HEK293 (cell line): ENCODE data around the gene MNT.

Experiments
- CTCF ChIA-PET: fragments of 350-600 bp; formaldehyde crosslinking; extraction: SDS; loops from one replicate; lab custom pipeline; 2021; ENCODE audit warnings: antibody characterized with exemption; lab: Yijun Ruan, JAX
- POLR2A ChIA-PET: fragments of 300-600 bp; formaldehyde crosslinking; extraction: SDS; loops from one replicate; lab custom pipeline; 2020; ENCODE audit warnings: antibody characterized with exemption, inconsistent platforms; lab: Yijun Ruan, JAX
- H3K27ac ChIP-seq: fragments of 200-500 bp; sonication (Bioruptor generic); 2 replicates; pipeline ENCODE4 v1.5.1; 2014; ENCODE audit warnings: low read depth, low read length, control low read depth, inconsistent platforms; ENCODE audit errors: extremely low read depth
- H3K36me3 ChIP-seq, 2 experiments: fragments of 200-500 bp in 1 of 2; sonication (Bioruptor generic) in 1 of 2; 1 replicate in 1 of 2; 2 replicates in 1 of 2; pipeline ENCODE4 v1.5.1; 2014 to 2017; ENCODE audit warnings: inconsistent platforms in 2 of 2, low read length in 2 of 2; ENCODE audit not compliant: control insufficient read depth in 2 of 2, insufficient read depth in 1 of 2
- H3K4me1 ChIP-seq: fragments of 200-500 bp; sonication (Bioruptor generic); 2 replicates; pipeline ENCODE4 v1.5.1; 2014; ENCODE audit warnings: mild to moderate bottlenecking, low read length, inconsistent platforms; ENCODE audit not compliant: control insufficient read depth, insufficient read depth
- H3K4me3 ChIP-seq: 2 replicates; pipeline ENCODE4 v1.5.1; 2011; ENCODE audit warnings: low read depth, mild to moderate bottlenecking, control low read depth, low read length, moderate library complexity
- H3K9me3 ChIP-seq: fragments of 200-500 bp; sonication (Bioruptor generic); 2 replicates; pipeline ENCODE4 v1.5.1; 2014; ENCODE audit warnings: low read depth, low read length, inconsistent platforms; ENCODE audit not compliant: control insufficient read depth, insufficient read depth
- HOXA7 ChIP-seq: sonication (generic); formaldehyde crosslinking; IDR thresholded peaks from 2 replicates; pipeline ENCODE4 v1.8.1; 2022; ENCODE audit warnings: missing genetic modification reagents, borderline replicate concordance
- IKZF3 ChIP-seq: fragments of 450-650 bp; IDR thresholded peaks from 2 replicates; pipeline ENCODE4 v1.5.0; 2018; ENCODE audit warnings: missing biosample characterization, mild to moderate bottlenecking, missing genetic modification characterization, moderate library complexity
- KLF1 ChIP-seq: fragments of 450-650 bp; formaldehyde crosslinking; IDR thresholded peaks from 2 replicates; pipeline ENCODE4 v1.5.1; 2016; ENCODE audit warnings: missing biosample characterization, missing genetic modification characterization
- SCRT2 ChIP-seq: fragments of 450-650 bp; formaldehyde crosslinking; IDR thresholded peaks from 2 replicates; pipeline ENCODE4 v1.5.1; 2016; ENCODE audit warnings: missing biosample characterization, missing genetic modification characterization
- ZBTB17 ChIP-seq: fragments of 450-650 bp; formaldehyde crosslinking; IDR thresholded peaks from 2 replicates; pipeline ENCODE4 v1.5.1; 2016; ENCODE audit warnings: missing biosample characterization, missing genetic modification characterization
- ZBTB21 ChIP-seq: fragments of 450-650 bp; formaldehyde crosslinking; IDR thresholded peaks from 2 replicates; pipeline ENCODE4 v1.5.1; 2017; ENCODE audit warnings: missing biosample characterization, missing genetic modification characterization
- ZBTB7A ChIP-seq: fragments of 450-650 bp; formaldehyde crosslinking; IDR thresholded peaks from 2 replicates; pipeline ENCODE4 v1.5.1; 2016; ENCODE audit warnings: low read depth, missing biosample characterization, missing genetic modification characterization
- ZIC2 ChIP-seq: fragments of 450-650 bp; formaldehyde crosslinking; IDR thresholded peaks from 2 replicates; pipeline ENCODE4 v1.5.1; 2016; ENCODE audit warnings: missing biosample characterization, missing genetic modification characterization
- ZNF121 ChIP-seq: fragments of 450-650 bp; formaldehyde crosslinking; IDR thresholded peaks from 2 replicates; pipeline ENCODE4 v1.5.1; 2016; ENCODE audit warnings: missing biosample characterization, missing genetic modification characterization
- ZNF416 ChIP-seq: fragments of 450-650 bp; formaldehyde crosslinking; IDR thresholded peaks from 2 replicates; pipeline ENCODE4 v1.5.1; 2016; ENCODE audit warnings: missing biosample characterization, missing genetic modification characterization
- ZNF426 ChIP-seq: fragments of 450-650 bp; formaldehyde crosslinking; IDR thresholded peaks from 2 replicates; pipeline ENCODE4 v1.5.1; 2017; ENCODE audit warnings: missing biosample characterization, missing genetic modification characterization, mild to moderate bottlenecking, inconsistent platforms, moderate library complexity
- ZNF521 ChIP-seq: fragments of 450-650 bp; formaldehyde crosslinking; IDR thresholded peaks from 2 replicates; pipeline ENCODE4 v1.5.1; 2017; ENCODE audit warnings: missing biosample characterization, mild to moderate bottlenecking, missing genetic modification characterization
- ZNF596 ChIP-seq: fragments of 450-650 bp; IDR thresholded peaks from 2 replicates; pipeline ENCODE4 v1.5.0; 2018; ENCODE audit warnings: missing biosample characterization, mild to moderate bottlenecking, missing genetic modification characterization, moderate library complexity
- ZNF600 ChIP-seq: fragments of 450-650 bp; formaldehyde crosslinking; IDR thresholded peaks from 2 replicates; pipeline ENCODE4 v1.5.1; 2016; ENCODE audit warnings: missing biosample characterization, missing genetic modification characterization
- ZNF623 ChIP-seq: fragments of 450-650 bp; formaldehyde crosslinking; IDR thresholded peaks from 2 replicates; pipeline ENCODE4 v1.5.1; 2016; ENCODE audit warnings: missing biosample characterization, missing genetic modification characterization
- ZNF626 ChIP-seq: fragments of 450-650 bp; sonication (Bioruptor Pico); formaldehyde crosslinking; IDR thresholded peaks from 2 replicates; pipeline ENCODE4 v1.5.1; 2018; ENCODE audit warnings: missing biosample characterization, missing genetic modification characterization, inconsistent platforms
- ZSCAN30 ChIP-seq: fragments of 450-650 bp; IDR thresholded peaks from 2 replicates; pipeline ENCODE4 v1.5.1; 2018; ENCODE audit warnings: missing biosample characterization, mild to moderate bottlenecking, missing genetic modification characterization, moderate library complexity
- TF ChIP-seq, protein P1 (sequence below): fragments of 450-650 bp; formaldehyde crosslinking; IDR thresholded peaks from 2 replicates; pipeline ENCODE4 v1.5.1; 2017; ENCODE audit warnings: missing biosample characterization, missing genetic modification characterization
- TF ChIP-seq, protein P2 (sequence below): fragments of 450-650 bp; formaldehyde crosslinking; IDR thresholded peaks from 2 replicates; pipeline ENCODE4 v1.5.1; 2016; ENCODE audit warnings: missing biosample characterization, missing genetic modification characterization
- TF ChIP-seq, protein P3 (sequence below): fragments of 450-650 bp; formaldehyde crosslinking; IDR thresholded peaks from 2 replicates; pipeline ENCODE4 v1.5.1; 2016; ENCODE audit warnings: missing biosample characterization, missing genetic modification characterization
- TF ChIP-seq, protein P4 (sequence below): fragments of 450-650 bp; formaldehyde crosslinking; IDR thresholded peaks from 2 replicates; pipeline ENCODE4 v1.5.1; 2016; ENCODE audit warnings: missing biosample characterization, missing genetic modification characterization, low read depth
- TF ChIP-seq, protein P5 (sequence below): fragments of 450-650 bp; formaldehyde crosslinking; IDR thresholded peaks from 2 replicates; pipeline ENCODE4 v1.5.1; 2016; ENCODE audit warnings: missing biosample characterization, missing genetic modification characterization

The MNT gene

DNA sequence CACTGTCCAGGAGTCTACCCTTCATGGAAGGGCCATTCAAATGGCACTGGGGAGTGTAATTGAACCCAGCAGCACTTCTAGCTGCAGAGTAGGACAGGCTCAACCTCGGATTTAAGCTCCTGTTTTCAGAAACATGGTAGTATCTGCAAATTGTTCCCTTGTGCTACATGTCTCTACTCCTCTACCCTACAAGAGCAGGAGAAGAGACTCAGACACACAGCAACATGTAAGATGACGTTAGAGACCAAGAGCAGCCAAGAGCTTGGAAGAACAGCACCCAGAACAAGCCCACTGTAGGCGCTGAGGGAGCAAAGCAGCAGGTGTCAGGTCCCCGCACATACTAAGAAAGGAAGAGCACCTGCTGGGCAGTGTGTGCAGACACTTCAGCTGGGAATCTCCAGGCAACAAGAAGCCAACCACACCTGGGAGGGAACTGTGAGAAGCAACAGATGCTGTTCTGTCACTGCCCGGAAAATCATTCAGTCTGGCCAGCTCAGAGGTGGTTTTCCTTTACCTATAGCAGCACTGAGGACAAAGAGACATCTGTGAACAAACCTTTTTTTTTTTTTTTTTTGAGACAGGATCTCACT lies 35.6 kb upstream of the MNT start:
- H3K9me3 ChIP-seq = no peaks in the 10 kb centered on the region
- TF ChIP-seq ZBTB7A = no peak
- no peak for TF ChIP-seq ZNF416 (tag by site-specific recombination)
- TF ChIP-seq ZNF623 (tag by site-specific recombination) = no peak
- TF ChIP-seq ZNF626 (tag by site-specific recombination) = no peak
- no peak for TF ChIP-seq ZNF521 (tag by site-specific recombination)
- TF ChIP-seq, protein P1, sequence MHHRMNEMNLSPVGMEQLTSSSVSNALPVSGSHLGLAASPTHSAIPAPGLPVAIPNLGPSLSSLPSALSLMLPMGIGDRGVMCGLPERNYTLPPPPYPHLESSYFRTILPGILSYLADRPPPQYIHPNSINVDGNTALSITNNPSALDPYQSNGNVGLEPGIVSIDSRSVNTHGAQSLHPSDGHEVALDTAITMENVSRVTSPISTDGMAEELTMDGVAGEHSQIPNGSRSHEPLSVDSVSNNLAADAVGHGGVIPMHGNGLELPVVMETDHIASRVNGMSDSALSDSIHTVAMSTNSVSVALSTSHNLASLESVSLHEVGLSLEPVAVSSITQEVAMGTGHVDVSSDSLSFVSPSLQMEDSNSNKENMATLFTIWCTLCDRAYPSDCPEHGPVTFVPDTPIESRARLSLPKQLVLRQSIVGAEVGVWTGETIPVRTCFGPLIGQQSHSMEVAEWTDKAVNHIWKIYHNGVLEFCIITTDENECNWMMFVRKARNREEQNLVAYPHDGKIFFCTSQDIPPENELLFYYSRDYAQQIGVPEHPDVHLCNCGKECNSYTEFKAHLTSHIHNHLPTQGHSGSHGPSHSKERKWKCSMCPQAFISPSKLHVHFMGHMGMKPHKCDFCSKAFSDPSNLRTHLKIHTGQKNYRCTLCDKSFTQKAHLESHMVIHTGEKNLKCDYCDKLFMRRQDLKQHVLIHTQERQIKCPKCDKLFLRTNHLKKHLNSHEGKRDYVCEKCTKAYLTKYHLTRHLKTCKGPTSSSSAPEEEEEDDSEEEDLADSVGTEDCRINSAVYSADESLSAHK (tag by site-specific recombination) = no peak
- TF ChIP-seq SCRT2 (tag by site-specific recombination) = peak; percentile 52
- TF ChIP-seq ZBTB21 (tag by site-specific recombination) = no peak
- TF ChIP-seq, protein P2, sequence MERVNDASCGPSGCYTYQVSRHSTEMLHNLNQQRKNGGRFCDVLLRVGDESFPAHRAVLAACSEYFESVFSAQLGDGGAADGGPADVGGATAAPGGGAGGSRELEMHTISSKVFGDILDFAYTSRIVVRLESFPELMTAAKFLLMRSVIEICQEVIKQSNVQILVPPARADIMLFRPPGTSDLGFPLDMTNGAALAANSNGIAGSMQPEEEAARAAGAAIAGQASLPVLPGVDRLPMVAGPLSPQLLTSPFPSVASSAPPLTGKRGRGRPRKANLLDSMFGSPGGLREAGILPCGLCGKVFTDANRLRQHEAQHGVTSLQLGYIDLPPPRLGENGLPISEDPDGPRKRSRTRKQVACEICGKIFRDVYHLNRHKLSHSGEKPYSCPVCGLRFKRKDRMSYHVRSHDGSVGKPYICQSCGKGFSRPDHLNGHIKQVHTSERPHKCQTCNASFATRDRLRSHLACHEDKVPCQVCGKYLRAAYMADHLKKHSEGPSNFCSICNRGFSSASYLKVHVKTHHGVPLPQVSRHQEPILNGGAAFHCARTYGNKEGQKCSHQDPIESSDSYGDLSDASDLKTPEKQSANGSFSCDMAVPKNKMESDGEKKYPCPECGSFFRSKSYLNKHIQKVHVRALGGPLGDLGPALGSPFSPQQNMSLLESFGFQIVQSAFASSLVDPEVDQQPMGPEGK (tag by site-specific recombination) = no peak
- TF ChIP-seq, protein P3, sequence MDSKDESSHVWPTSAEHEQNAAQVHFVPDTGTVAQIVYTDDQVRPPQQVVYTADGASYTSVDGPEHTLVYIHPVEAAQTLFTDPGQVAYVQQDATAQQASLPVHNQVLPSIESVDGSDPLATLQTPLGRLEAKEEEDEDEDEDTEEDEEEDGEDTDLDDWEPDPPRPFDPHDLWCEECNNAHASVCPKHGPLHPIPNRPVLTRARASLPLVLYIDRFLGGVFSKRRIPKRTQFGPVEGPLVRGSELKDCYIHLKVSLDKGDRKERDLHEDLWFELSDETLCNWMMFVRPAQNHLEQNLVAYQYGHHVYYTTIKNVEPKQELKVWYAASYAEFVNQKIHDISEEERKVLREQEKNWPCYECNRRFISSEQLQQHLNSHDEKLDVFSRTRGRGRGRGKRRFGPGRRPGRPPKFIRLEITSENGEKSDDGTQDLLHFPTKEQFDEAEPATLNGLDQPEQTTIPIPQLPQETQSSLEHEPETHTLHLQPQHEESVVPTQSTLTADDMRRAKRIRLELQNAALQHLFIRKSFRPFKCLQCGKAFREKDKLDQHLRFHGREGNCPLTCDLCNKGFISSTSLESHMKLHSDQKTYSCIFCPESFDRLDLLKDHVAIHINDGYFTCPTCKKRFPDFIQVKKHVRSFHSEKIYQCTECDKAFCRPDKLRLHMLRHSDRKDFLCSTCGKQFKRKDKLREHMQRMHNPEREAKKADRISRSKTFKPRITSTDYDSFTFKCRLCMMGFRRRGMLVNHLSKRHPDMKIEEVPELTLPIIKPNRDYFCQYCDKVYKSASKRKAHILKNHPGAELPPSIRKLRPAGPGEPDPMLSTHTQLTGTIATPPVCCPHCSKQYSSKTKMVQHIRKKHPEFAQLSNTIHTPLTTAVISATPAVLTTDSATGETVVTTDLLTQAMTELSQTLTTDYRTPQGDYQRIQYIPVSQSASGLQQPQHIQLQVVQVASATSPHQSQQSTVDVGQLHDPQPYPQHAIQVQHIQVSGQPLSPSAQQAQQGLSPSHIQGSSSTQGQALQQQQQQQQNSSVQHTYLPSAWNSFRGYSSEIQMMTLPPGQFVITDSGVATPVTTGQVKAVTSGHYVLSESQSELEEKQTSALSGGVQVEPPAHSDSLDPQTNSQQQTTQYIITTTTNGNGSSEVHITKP (tag by site-specific recombination) = no peak
- TF ChIP-seq ZIC2 (tag by site-specific recombination) = peak; percentile 9; the same call in 1 of the 2 replicates
- TF ChIP-seq ZNF121 (tag by site-specific recombination) = 0 out of 2 replicates have a peak, but pooled peaks have one; percentile 20
- no peak for TF ChIP-seq KLF1
- ChIA-PET POLR2A (no interaction called here), CTCF (interaction anchor here (0.6 to 4.2 kb wide), 3 partner anchors 20 to 54 kb away, joined by 3 to 17 read pairs (median 10); no protein-coding TSS in a partner anchor)
- peaks cover 55 to 71% of the 10 kb centered on the region in 2 experiments for H3K36me3 ChIP-seq
- no peak overlapping the region for H3K4me3 ChIP-seq
- no peaks in the 10 kb centered on the region for H3K4me1 ChIP-seq
- H3K27ac ChIP-seq = no peak overlapping the region

DNA sequence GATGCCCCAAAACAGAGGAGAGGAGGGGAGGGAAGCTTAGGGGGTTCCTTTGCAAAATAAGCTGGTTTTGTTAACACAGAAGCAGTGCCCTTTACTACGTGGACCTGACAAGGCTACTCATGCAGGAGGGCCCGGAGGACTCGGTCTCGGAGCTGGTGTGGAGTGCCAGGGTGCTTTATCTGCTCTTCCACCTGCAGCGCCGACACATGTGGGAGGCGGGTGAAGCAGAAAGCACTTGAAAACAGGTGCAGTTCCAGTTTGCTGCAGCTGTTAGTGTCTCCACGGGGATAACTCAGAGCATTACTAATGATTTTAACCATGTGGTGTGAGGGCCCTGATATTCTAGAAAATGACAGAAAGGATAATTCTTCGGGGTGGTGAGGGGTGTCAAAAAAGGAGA lies 35.0 kb upstream of the MNT start:
- Histone ChIP-seq H3K9me3 (no peaks in the 10 kb centered on the region), H3K4me1 (no peaks in the 10 kb centered on the region), H3K4me3 (no peak overlapping the region), H3K27ac (no peak overlapping the region), H3K36me3 (peaks cover 50 to 69% of the 10 kb centered on the region in 2 experiments)
- POLR2A ChIA-PET = no interaction called here
- CTCF ChIA-PET = interaction anchor here (0.6 to 4.2 kb wide), 3 partner anchors 8 to 54 kb away, joined by 3 to 17 read pairs (median 3); no protein-coding TSS in a partner anchor
- TF ChIP-seq ZBTB7A (no peak), HOXA7 (CRISPR knock-in tag) (no peak), ZNF426 (tag by site-specific recombination) (no peak), IKZF3 (no peak), ZNF596 (tag by site-specific recombination) (no peak), ZSCAN30 (no peak), ZBTB17 (tag by site-specific recombination) (no peak), ZNF600 (tag by site-specific recombination) (no peak)
- TF ChIP-seq, protein P4, sequence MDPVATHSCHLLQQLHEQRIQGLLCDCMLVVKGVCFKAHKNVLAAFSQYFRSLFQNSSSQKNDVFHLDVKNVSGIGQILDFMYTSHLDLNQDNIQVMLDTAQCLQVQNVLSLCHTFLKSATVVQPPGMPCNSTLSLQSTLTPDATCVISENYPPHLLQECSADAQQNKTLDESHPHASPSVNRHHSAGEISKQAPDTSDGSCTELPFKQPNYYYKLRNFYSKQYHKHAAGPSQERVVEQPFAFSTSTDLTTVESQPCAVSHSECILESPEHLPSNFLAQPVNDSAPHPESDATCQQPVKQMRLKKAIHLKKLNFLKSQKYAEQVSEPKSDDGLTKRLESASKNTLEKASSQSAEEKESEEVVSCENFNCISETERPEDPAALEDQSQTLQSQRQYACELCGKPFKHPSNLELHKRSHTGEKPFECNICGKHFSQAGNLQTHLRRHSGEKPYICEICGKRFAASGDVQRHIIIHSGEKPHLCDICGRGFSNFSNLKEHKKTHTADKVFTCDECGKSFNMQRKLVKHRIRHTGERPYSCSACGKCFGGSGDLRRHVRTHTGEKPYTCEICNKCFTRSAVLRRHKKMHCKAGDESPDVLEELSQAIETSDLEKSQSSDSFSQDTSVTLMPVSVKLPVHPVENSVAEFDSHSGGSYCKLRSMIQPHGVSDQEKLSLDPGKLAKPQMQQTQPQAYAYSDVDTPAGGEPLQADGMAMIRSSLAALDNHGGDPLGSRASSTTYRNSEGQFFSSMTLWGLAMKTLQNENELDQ (tag by site-specific recombination) = no peak
- TF ChIP-seq, protein P5, sequence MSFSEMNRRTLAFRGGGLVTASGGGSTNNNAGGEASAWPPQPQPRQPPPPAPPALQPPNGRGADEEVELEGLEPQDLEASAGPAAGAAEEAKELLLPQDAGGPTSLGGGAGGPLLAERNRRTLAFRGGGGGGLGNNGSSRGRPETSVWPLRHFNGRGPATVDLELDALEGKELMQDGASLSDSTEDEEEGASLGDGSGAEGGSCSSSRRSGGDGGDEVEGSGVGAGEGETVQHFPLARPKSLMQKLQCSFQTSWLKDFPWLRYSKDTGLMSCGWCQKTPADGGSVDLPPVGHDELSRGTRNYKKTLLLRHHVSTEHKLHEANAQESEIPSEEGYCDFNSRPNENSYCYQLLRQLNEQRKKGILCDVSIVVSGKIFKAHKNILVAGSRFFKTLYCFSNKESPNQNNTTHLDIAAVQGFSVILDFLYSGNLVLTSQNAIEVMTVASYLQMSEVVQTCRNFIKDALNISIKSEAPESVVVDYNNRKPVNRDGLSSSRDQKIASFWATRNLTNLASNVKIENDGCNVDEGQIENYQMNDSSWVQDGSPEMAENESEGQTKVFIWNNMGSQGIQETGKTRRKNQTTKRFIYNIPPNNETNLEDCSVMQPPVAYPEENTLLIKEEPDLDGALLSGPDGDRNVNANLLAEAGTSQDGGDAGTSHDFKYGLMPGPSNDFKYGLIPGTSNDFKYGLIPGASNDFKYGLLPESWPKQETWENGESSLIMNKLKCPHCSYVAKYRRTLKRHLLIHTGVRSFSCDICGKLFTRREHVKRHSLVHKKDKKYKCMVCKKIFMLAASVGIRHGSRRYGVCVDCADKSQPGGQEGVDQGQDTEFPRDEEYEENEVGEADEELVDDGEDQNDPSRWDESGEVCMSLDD = no peak
